Spinal cord (tissue), 10 donors: Measurements from ENCODE around the gene FBLN2. TPM values are rescaled to one million over a fixed set of nuclear protein-coding genes. Genes with fewer than 3 reads are reported as not detected.
A peak's percentile ranks its signal among the peaks of the same experiment; 100 is the strongest.

ENCODE experiments used
- DNase-seq, 6 donors: peaks; one replicate each; pipeline versions ENCODE4 v3.0.0 to v3.0.0-alpha.2; 2013 to 2015; ENCODE audit warnings: low spot score in 6 of 6, low read depth in 4 of 6
- H3K27ac ChIP-seq: one replicate; pipeline ENCODE4 v1.5.1; 2013; ENCODE audit warnings: low read depth, low read length, control low read depth
- H3K27me3 ChIP-seq: one replicate; pipeline ENCODE4 v1.6.1; 2013; ENCODE audit warnings: low read length; ENCODE audit not compliant: control insufficient read depth, insufficient read depth
- H3K36me3 ChIP-seq: one replicate; pipeline ENCODE4 v1.6.1; 2013; ENCODE audit warnings: low read length; ENCODE audit not compliant: control insufficient read depth, insufficient read depth
- H3K4me1 ChIP-seq: one replicate; pipeline ENCODE4 v1.6.1; 2013; ENCODE audit warnings: low read length; ENCODE audit not compliant: control insufficient read depth, insufficient read depth
- H3K4me3 ChIP-seq: one replicate; pipeline ENCODE4 v1.5.1; 2013; ENCODE audit warnings: low read depth, low read length, control low read depth
- H3K9me3 ChIP-seq: one replicate; pipeline ENCODE4 v1.6.1; 2013; ENCODE audit warnings: low read length; ENCODE audit not compliant: control insufficient read depth, insufficient read depth
- WGBS: methylation state at CpG from one replicate; pipeline ENCODE4 v1.1.5; 2013; ENCODE audit warnings: missing lambda C conversion rate; ENCODE audit not compliant: insufficient coverage; 5-methylcytosine and 5-hydroxymethylcytosine counted together
- polyA plus RNA-seq, 2 donors: library from polyadenylated mRNA; unstranded; fragments of 120-200 nt; gene quantifications; one replicate each; pipeline ENCODE4 v1.2.1, GENCODE V29; 2013; ENCODE audit not compliant: insufficient read length in 2 of 2
- total RNA-seq, 2 donors: library from RNA; depleted of rRNA in 1 of 2; stranded (reverse); fragments of 120-200 nt in 1 of 2; fragments of >200 nt in 1 of 2; gene quantifications; one replicate each; pipeline versions ENCODE4 v1.2.3 to v1.2.4, GENCODE V29; 2013 to 2014
- donor health status: healthy.

FBLN2 gene
- total and polyA plus RNA-seq, 4 donors: 19.5 to 81.9 (median 31.5) TPM

DNA sequence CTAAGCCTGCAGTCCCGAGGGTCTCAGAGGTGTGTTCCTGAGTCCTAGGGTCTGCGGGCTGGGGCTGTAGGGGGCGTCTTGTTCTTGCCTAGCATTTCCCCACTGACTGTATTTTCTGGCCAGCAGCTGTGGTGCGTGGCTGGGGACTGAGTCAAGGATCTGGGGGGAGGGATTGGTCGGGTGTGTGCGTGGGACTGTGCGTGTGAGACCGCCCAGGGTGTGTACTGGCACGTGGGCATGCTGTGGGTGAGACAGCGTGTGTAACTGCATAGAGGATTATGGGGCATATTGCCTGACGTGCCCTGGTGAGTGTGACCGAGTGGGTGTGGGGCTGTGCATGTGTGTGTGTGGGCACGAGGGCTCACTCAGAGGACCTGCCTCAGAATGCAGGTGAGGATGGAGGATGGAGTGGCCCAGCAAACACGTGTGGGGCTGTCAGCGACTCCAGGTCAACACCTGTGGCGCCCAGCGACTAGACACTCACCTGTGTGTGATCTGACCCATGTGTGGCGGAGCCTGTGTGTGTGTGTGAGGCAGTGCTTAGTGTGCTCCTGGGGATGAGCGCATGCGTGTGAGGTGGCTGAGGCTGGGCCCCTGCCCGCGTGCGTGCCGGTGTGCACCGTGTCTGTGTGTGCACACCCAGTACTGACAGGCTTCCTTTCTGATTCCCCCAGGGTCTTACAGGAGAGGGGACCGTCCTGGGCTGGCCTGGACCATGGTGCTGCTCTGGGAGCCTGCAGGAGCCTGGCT, 20.9 kb downstream of the FBLN2 start:
- Histone ChIP-seq H3K27ac (no peak overlapping the region), H3K27me3 (no peaks in the 10 kb centered on the region), H3K4me1 (peaks cover 26% of the 10 kb centered on the region), H3K4me3 (no peak overlapping the region), H3K9me3 (no peaks in the 10 kb centered on the region), H3K36me3 (peaks cover 8% of the 10 kb centered on the region)
- WGBS: 88% methylated on average over 25 of the region's 26 CpGs
- no peak for DNase-seq

DNA sequence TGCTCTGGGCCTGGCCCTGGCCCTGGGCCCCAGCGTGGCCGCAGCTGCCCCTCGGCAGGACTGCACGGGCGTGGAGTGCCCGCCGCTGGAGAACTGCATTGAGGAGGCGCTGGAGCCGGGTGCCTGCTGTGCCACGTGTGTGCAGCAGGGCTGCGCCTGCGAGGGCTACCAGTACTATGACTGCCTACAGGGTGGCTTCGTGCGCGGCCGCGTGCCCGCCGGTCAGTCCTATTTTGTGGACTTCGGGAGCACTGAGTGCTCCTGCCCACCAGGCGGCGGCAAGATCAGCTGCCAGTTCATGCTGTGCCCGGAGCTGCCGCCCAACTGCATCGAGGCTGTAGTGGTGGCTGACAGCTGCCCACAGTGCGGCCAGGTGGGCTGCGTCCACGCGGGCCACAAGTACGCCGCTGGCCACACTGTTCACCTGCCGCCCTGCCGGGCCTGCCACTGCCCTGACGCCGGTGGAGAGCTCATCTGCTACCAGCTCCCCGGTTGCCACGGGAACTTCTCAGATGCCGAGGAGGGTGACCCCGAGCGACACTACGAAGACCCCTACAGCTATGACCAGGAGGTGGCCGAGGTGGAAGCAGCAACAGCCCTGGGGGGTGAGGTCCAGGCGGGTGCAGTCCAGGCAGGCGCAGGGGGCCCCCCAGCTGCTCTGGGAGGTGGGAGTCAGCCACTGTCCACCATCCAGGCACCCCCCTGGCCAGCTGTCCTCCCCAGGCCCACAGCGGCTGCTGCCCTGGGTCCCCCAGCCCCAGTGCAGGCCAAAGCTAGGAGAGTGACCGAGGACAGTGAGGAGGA, 21.7 kb downstream of the FBLN2 start:
- Histone ChIP-seq H3K4me3 (no peak overlapping the region), H3K27me3 (no peaks in the 10 kb centered on the region), H3K36me3 (peaks cover 8% of the 10 kb centered on the region), H3K9me3 (no peaks in the 10 kb centered on the region), H3K27ac (no peak overlapping the region), H3K4me1 (peaks cover 31% of the 10 kb centered on the region)
- 86% methylated on average over 45 of the region's 46 CpGs for WGBS
- no peak for DNase-seq

DNA sequence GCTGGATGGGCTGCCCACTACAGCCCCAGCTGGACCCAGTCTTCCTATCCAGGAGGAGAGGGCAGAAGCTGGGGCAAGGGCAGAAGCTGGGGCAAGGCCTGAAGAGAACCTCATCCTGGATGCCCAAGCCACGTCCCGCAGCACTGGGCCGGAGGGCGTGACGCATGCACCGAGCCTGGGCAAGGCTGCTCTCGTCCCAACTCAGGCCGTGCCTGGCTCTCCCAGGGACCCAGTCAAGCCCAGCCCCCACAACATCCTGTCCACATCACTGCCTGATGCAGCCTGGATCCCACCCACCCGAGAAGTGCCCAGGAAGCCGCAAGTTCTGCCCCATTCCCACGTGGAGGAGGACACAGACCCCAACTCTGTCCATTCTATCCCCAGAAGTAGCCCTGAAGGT, 22.3 kb downstream of the FBLN2 start:
- 95% methylated on average over 8 of the region's 11 CpGs for WGBS
- DNase-seq: no peak
- Histone ChIP-seq H3K27me3 (no peaks in the 10 kb centered on the region), H3K9me3 (no peaks in the 10 kb centered on the region), H3K27ac (no peak overlapping the region), H3K36me3 (peaks cover 8% of the 10 kb centered on the region), H3K4me3 (no peak overlapping the region), H3K4me1 (peaks cover 28% of the 10 kb centered on the region)

DNA sequence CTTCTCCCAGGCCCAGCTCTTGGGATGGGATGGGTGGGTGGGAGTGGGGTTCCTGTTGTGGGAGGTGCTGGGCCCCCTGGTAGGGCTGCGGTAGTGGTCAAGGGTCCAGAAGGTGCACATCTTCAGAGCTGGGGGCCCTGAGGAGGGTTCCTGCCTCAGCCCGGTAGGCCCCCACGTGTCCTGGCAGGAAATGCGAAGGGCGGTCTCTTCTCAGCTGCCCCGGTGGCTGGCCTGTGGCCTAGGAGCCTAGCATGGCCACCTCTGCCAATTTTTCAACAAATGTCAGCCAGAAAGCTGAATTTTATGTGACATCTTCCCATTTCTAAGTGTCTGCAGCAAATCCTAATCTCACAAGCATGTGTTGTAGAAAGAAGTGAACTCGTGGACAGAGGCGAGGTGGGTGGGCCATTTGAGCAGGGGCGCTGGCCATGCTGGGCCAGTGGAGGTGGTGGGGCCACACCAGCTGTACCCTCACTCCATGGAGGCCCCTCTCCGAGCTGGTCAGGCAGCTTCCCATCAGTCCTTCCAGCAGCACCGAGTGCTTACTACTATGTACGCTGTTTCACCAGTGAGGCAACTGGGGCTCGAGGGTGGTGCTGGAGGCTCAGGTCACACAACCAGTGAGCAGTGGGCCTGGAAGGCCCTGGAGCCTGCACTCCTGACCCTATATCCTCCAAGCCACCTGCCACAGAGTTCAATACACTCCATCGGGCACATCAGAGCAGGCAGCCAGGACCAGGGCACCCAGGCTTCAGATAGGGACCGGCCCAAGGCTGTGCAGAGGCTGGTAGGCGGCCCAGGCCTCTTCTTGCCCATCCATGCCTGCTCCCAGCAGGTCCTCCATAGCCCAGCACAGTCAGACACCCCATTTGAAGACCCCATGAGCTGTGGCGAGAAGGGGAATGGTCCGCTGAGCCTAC, 23.2 kb downstream of the FBLN2 start:
- Histone ChIP-seq H3K27ac (no peak overlapping the region), H3K4me3 (no peak overlapping the region), H3K4me1 (peaks cover 22% of the 10 kb centered on the region), H3K36me3 (peaks cover 8% of the 10 kb centered on the region), H3K9me3 (no peaks in the 10 kb centered on the region), H3K27me3 (no peaks in the 10 kb centered on the region)
- DNase-seq: no peak
- WGBS: 96% methylated on average over 17 of the region's 18 CpGs

DNA sequence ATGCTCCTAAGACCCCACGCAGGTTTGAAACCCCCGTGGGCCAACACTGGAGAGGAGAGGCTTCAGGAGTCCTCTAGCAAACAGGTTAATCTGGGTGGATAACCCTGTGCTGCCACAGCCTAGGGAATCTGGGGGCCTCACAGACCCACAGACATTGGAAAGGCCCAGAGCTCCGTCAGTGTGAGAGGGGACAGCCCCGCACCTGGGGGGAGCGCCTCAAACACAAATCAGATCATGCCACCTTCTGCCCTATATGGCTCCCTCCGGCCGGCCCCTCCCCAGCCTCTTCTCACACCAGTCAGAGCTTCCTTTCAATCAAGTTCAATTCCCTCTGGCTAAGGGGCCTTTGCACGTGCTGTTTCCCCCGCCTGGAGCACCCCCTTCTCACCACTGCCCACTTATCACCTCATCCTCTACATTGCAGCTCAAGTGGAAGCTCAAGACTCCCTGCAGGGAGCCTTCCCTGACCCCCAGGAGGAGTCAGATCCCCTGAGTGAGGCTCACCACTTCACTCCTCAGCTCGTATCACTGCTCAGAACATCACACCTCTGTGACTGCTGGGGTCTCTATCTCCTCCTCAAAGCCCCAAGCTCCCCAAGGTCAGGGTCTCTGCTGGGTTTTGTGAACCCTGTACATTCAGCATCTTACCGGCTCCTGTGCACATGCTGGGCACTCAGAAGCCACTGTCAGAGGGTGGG, 24.1 kb downstream of the FBLN2 start:
- peaks cover 8% of the 10 kb centered on the region for H3K36me3 ChIP-seq
- H3K27ac ChIP-seq: no peak overlapping the region
- H3K27me3 ChIP-seq: no peaks in the 10 kb centered on the region
- no peak for DNase-seq
- no peaks in the 10 kb centered on the region for H3K9me3 ChIP-seq
- 96% methylated on average over 10 of the region's 11 CpGs for WGBS
- H3K4me3 ChIP-seq: no peak overlapping the region
- H3K4me1 ChIP-seq: peaks cover 22% of the 10 kb centered on the region

DNA sequence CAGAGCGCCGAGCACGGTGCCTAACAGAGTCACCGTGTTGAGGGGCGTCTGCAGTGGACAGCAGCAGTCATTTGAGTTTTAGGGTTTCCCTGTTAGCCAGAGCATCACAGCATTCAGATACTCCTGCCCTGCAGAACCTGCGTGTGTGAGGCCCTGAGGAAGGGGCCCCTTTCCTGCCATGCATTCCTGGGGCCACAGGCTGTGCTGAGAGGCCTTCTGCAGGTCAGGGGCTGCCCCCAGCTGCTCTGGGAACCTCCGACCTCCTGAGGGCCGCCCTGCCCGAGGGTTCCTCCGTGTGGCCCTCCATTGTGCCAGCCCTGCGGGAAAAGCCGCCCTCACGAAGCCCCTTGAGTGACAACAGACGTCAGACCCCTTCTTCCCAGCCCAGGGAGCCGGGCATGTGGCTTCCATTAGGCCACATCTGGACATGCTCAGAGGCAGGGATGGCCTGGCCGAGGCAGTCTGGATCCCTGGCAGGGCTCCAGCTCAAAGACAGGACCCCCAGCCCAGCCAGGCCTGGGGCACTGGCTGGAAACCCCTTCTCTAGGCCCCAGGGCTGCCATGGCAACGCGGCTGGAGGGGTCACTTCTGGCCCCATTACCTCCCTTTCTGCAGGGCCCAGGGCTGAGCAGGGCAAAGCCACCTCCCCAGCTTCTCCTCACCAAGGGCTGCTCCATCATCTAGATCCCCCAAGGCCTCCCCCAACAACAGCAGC, 25.3 kb downstream of the FBLN2 start:
- H3K36me3 ChIP-seq: peaks cover 8% of the 10 kb centered on the region
- no peak overlapping the region for H3K4me3 ChIP-seq
- no peak for DNase-seq
- H3K9me3 ChIP-seq: no peaks in the 10 kb centered on the region
- H3K27ac ChIP-seq: no peak overlapping the region
- WGBS: 61% methylated on average over 18 of the region's 18 CpGs
- no peaks in the 10 kb centered on the region for H3K27me3 ChIP-seq
- peaks cover 22% of the 10 kb centered on the region for H3K4me1 ChIP-seq

DNA sequence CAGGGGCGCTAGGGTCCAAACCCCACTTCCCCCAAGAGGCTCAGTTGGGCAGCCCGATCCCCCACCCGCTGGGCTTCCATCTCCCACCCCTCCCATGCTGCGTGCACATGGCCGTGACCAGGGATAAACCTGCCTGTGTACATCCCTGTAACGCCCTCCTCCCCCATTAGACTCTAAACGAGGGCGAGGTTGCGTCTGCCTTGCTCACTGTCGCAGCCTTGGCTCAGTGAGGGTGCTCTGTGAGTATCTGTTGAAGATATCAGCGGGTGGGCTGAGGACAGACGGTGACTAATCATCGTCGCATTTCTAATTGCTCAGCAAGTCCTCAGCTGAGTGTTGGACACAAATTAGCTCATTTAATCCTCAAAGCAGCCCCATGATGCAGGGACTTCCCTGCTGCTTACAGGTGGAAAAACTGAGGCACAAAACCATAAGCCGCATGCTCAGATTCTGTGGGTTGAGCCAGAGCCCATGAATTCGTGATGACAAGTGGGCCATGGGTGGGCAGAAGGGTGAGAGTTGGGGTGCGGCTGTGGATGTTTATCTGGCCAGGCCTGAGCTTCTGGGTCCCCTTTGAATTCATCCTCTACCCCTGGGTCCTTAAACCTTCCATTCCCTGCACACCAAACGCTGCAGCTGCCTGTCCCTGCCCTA, 26.0 kb downstream of the FBLN2 start:
- peak in 2 of 6 donors; percentile 42 to 72 for DNase-seq
- peaks cover 8% of the 10 kb centered on the region for H3K36me3 ChIP-seq

DNA sequence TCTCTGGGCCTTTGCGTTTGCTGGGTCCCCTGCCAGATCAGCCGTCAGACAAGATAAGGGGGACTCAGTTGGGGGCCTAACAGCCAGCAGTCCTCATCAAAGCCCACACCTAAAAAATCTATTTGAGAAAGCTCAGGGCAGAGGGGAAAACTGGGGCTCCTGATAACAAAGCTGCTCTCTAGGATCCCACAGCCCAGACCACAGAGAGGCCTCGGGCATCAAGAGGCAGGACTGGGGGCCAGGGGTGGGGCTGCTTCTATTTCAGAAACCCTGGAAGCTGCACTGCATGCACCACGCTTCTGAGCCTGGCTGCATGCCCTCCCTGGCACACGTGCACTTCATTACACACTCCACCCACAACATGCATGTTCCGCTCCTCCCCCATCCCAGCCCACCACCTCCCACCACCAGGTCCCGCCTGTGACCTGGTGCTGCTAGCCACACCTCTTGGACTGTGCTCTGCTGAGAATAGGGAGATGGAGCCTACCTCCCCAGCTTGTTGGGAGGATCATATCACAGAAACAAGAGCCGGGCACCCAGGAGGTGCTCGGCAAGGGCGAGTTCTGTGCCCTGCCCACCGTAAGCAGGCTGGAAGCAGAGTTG, 26.6 kb downstream of the FBLN2 start:
- H3K36me3 ChIP-seq: peaks cover 5% of the 10 kb centered on the region
- H3K9me3 ChIP-seq: no peaks in the 10 kb centered on the region
- H3K4me1 ChIP-seq: peaks cover 22% of the 10 kb centered on the region
- no peak overlapping the region for H3K27ac ChIP-seq
- peak in 1 of 6 donors; percentile 65 for DNase-seq
- 71% methylated on average over 11 of the region's 11 CpGs for WGBS
- no peaks in the 10 kb centered on the region for H3K27me3 ChIP-seq
- H3K4me3 ChIP-seq: no peak overlapping the region

More for the DNA sequence above, 26.0 kb downstream of the FBLN2 start:
- Histone ChIP-seq H3K9me3 (no peaks in the 10 kb centered on the region), H3K27ac (no peak overlapping the region), H3K4me1 (peaks cover 22% of the 10 kb centered on the region), H3K4me3 (no peak overlapping the region), H3K27me3 (no peaks in the 10 kb centered on the region)
- 47% methylated on average over 9 of the region's 18 CpGs for WGBS
